T-helper 2 cell treated with Interferon-gamma antibody and Interleukin-4, amounts not matched to agents 100 ng/mL and 5 ng/mL, for 36 hours (primary cell): ENCODE measurements around the gene KANSL1. TPM values are rescaled to one million over a fixed set of nuclear protein-coding genes. Genes with fewer than 3 reads are reported as not detected.
"Not testable (repeated sequence)": the region's sequence is repeated elsewhere in the genome, so short reads cannot be mapped to it uniquely, and the experiment has no call there.

ENCODE experiments used
- intact Hi-C: fragments of 100-400 bp; cut with micrococcal nuclease; formaldehyde crosslinking; loops from one replicate; pipeline ENCODE4 v1.15.1; 2023
- total RNA-seq: library from RNA; stranded (reverse); gene quantifications from 2 replicates; pipeline ENCODE4 v1.2.3, GENCODE V29; 2022

KANSL1 gene
- total RNA-seq, 1 donor from 2014 or later, result 115 TPM

GRCh38 chr17:46192439-46193150 lies 634 bp downstream of the KANSL1 start:
- intact Hi-C loops, result loop anchor here (5.0 to 10.0 kb wide), 4 partner anchors 35 to 732 kb away; partner anchors contain the start of gene GOSR2

- intact Hi-C loops, result loop anchor here (5.0 to 10.0 kb wide), 4 partner anchors 35 to 733 kb away; partner anchors contain the start of gene GOSR2
Measured at GRCh38 chr17:46192189-46192438, 1.1 kb downstream of the KANSL1 start.

GRCh38 chr17:46191322-46192188 lies 1.7 kb downstream of the KANSL1 start:
- intact Hi-C loops, result loop anchor here (5.0 to 10.0 kb wide), 4 partner anchors 34 to 733 kb away; partner anchors contain the start of gene GOSR2

- intact Hi-C loops, result loop anchor here (5.0 to 10.0 kb wide), 4 partner anchors 33 to 734 kb away; partner anchors contain the start of gene GOSR2
Measured at GRCh38 chr17:46190763-46191162, 2.5 kb downstream of the KANSL1 start.

- intact Hi-C loops, result loop anchor here (1.0 kb wide), 1 partner anchor 185 kb away; no protein-coding TSS in a partner anchor
Measured at GRCh38 chr17:46186827-46187235, 6.4 kb downstream of the KANSL1 start.

- intact Hi-C loops, result no loop called here
Measured at GRCh38 chr17:46184696-46185095, 8.5 kb downstream of the KANSL1 start.

- intact Hi-C loops, result not testable (repeated sequence)
Measured at GRCh38 chr17:46183383-46183782, 9.8 kb downstream of the KANSL1 start.

GRCh38 chr17:46182961-46183360 lies 10.3 kb downstream of the KANSL1 start:
- intact Hi-C loops, result no loop called here

GRCh38 chr17:46181940-46182339 lies 11.3 kb downstream of the KANSL1 start:
- intact Hi-C loops, result no loop called here

- intact Hi-C loops, result not testable (repeated sequence)
Measured at GRCh38 chr17:46181316-46181715, 11.9 kb downstream of the KANSL1 start.

GRCh38 chr17:46180892-46181274 lies 12.3 kb downstream of the KANSL1 start:
- intact Hi-C loops, result no loop called here

GRCh38 chr17:46180185-46180891 lies 12.9 kb downstream of the KANSL1 start:
- intact Hi-C loops, result not testable (repeated sequence)

GRCh38 chr17:46179375-46179999 lies 13.7 kb downstream of the KANSL1 start:
- intact Hi-C loops, result no loop called here

GRCh38 chr17:46178550-46179214 lies 14.5 kb downstream of the KANSL1 start:
- intact Hi-C loops, result no loop called here

GRCh38 chr17:46176975-46177374 lies 16.3 kb downstream of the KANSL1 start:
- intact Hi-C loops, result no loop called here

- intact Hi-C loops, result no loop called here
Measured at GRCh38 chr17:46175891-46176290, 17.3 kb downstream of the KANSL1 start.

- intact Hi-C loops, result no loop called here
Measured at GRCh38 chr17:46173153-46173552, 20.1 kb downstream of the KANSL1 start.

- intact Hi-C loops, result no loop called here
Measured at GRCh38 chr17:46171939-46172338, 21.3 kb downstream of the KANSL1 start.

GRCh38 chr17:46170639-46171429 lies 22.4 kb downstream of the KANSL1 start:
- intact Hi-C loops, result no loop called here
